GM12878 (cell line): Measurements from ENCODE around the gene ITGA11. TPM values are rescaled to one million over a fixed set of nuclear protein-coding genes. Genes with fewer than 3 reads are reported as not detected.

Experiments used
- ATAC-seq: fragments of 200-7000 bp; cut with Tn5 transposase; 3 replicates; pipeline ENCODE4 v1.9.1; 2020; ENCODE audit warnings: mild to moderate bottlenecking, moderate library complexity
- BruUV-seq: library from RNA; stranded (reverse); fragments of 400-500 nt; replicated peaks from 2 replicates; lab custom pipeline; 2021; lab: Mats Ljungman, UMichigan
- CTCF ChIA-PET: fragments of 300-600 bp; sonication (Branson Sonifier 250); formaldehyde crosslinking; extraction: SDS; loops from one replicate; lab custom pipeline; 2021; ENCODE audit warnings: inconsistent platforms; lab: Yijun Ruan, JAX
- POLR2A ChIA-PET: fragments of 350-600 bp; formaldehyde crosslinking; extraction: SDS; loops from one replicate; lab custom pipeline; 2021; ENCODE audit warnings: inconsistent platforms; lab: Charles Lee
- RAD21 ChIA-PET: fragments of 300-600 bp; sonication (Branson Sonifier 250); formaldehyde crosslinking; loops from one replicate; lab custom pipeline; 2023; ENCODE audit warnings: antibody characterized with exemption; ENCODE audit not compliant: unreplicated experiment; lab: Charles Lee
- SMC1A ChIA-PET: fragments of 300-600 bp; sonication (Branson Sonifier 250); formaldehyde crosslinking; loops from one replicate; lab custom pipeline; 2023; ENCODE audit not compliant: unreplicated experiment, uncharacterized antibody; lab: Charles Lee
- DNase-seq: peaks from one replicate; pipeline ENCODE4 v3.0.0-alpha.2; 2011; ENCODE audit warnings: low read depth, low spot score
- FAIRE-seq: peaks from 3 replicates; lab custom pipeline; 2011; peaks lifted over from hg19 to GRCh38; lab: Jason Lieb, UNC
- H2AFZ ChIP-seq: 2 replicates; pipeline ENCODE4 v1.6.0; 2011; ENCODE audit warnings: low read depth, low read length, control low read depth; ENCODE audit not compliant: control insufficient read depth
- H3K27ac ChIP-seq: 2 replicates; pipeline ENCODE4 v1.5.1; 2011; ENCODE audit warnings: control low read depth; ENCODE audit not compliant: control insufficient read depth, insufficient read depth
- H3K27me3 ChIP-seq, 2 experiments: replicated peaks in 1 of 2; 2 replicates each; pipeline versions ENCODE4 v1.6.0 to v1.6.1; 2011; ENCODE audit warnings: low read length in 1 of 2; ENCODE audit not compliant: control insufficient read depth in 2 of 2, insufficient read depth in 2 of 2
- H3K36me3 ChIP-seq, 2 experiments: 2 replicates each; pipeline ENCODE4 v1.5.1; 2011; ENCODE audit warnings: low read length in 1 of 2; ENCODE audit not compliant: control insufficient read depth in 2 of 2, insufficient read depth in 2 of 2
- H3K4me1 ChIP-seq: 2 replicates; pipeline ENCODE4 v1.6.1; 2011; ENCODE audit warnings: mild to moderate bottlenecking, low read length, moderate library complexity, mixed read lengths; ENCODE audit not compliant: control insufficient read depth, insufficient read depth
- H3K4me2 ChIP-seq: 2 replicates; pipeline ENCODE4 v1.6.0; 2011; ENCODE audit warnings: control low read depth; ENCODE audit not compliant: control insufficient read depth, insufficient read depth
- H3K4me3 ChIP-seq: fragments of 200-600 bp; sonication (generic); 2 replicates; pipeline ENCODE4 v1.5.1; 2016
- H3K79me2 ChIP-seq: 2 replicates; pipeline ENCODE4 v1.6.0; 2011; ENCODE audit warnings: low read length; ENCODE audit not compliant: control insufficient read depth, insufficient read depth
- H3K9ac ChIP-seq: 2 replicates; pipeline ENCODE4 v1.8.0; 2011; ENCODE audit warnings: low read length, control low read depth, mixed read lengths; ENCODE audit not compliant: control insufficient read depth, insufficient read depth
- H3K9me3 ChIP-seq: replicated peaks from 3 replicates; pipeline ENCODE4 v1.5.1; 2011; ENCODE audit warnings: mild to moderate bottlenecking, low read length; ENCODE audit not compliant: control insufficient read depth, insufficient read depth
- H4K20me1 ChIP-seq: 2 replicates; pipeline ENCODE4 v1.6.0; 2011; ENCODE audit not compliant: control insufficient read depth, insufficient read depth
- ASH2L ChIP-seq: fragments of 300-600, 200-600 bp; sonication (generic); IDR thresholded peaks from 2 replicates; pipeline ENCODE4 v1.6.1; 2017; ENCODE audit warnings: low read depth, mild to moderate bottlenecking, borderline replicate concordance
- ATF3 ChIP-seq: IDR thresholded peaks from 2 replicates; pipeline ENCODE4 v1.6.1; 2011; ENCODE audit warnings: low read depth, mild to moderate bottlenecking, low read length, moderate library complexity, borderline replicate concordance; ENCODE audit errors: extremely low read depth
- CBFB ChIP-seq: IDR thresholded peaks from 2 replicates; pipeline ENCODE4 v1.6.1; 2016; ENCODE audit warnings: antibody characterized with exemption, low read depth
- CHD4 ChIP-seq: fragments of 200-600 bp; sonication (generic); IDR thresholded peaks from 2 replicates; pipeline ENCODE4 v1.6.1; 2016; ENCODE audit warnings: mild to moderate bottlenecking
- GATAD2B ChIP-seq: fragments of 450-650 bp; conservative IDR thresholded peaks from 2 replicates; pipeline ENCODE4 v1.6.1; 2017; ENCODE audit warnings: low read depth, mild to moderate bottlenecking, moderate library complexity
- PKNOX1 ChIP-seq: fragments of 450-650 bp; IDR thresholded peaks from 2 replicates; pipeline ENCODE4 v1.6.1; 2016; ENCODE audit warnings: mild to moderate bottlenecking
- RAD51 ChIP-seq: fragments of 450-650 bp; IDR thresholded peaks from 2 replicates; pipeline ENCODE4 v1.6.1; 2016; ENCODE audit warnings: moderate library complexity, mild to moderate bottlenecking, inconsistent platforms
- SIN3A ChIP-seq: IDR thresholded peaks from 2 replicates; pipeline ENCODE4 v1.6.1; 2012; ENCODE audit warnings: low read depth, low read length, improper control_type of control experiment
- WGBS: methylation state at CpG from one replicate; pipeline ENCODE4 v1.1.6; 2016; ENCODE audit warnings: low lambda C conversion rate; ENCODE audit not compliant: insufficient replicate concordance, insufficient coverage; ENCODE audit errors: missing lambda C conversion rate; 5-methylcytosine and 5-hydroxymethylcytosine counted together
- in situ Hi-C: fragments of 300-500 bp; cut with MboI; formaldehyde crosslinking; loops from 9 replicates; pipeline ENCODE4 v1.14.3; 2018; ENCODE audit warnings: mixed read lengths
- intact Hi-C: fragments of 100-400 bp; cut with micrococcal nuclease; formaldehyde crosslinking; loops from one replicate; pipeline ENCODE4 v1.14.2; 2022; ENCODE audit not compliant: unreplicated experiment
- polyA plus RNA-seq, 11 experiments: library from polyadenylated mRNA; depleted of rRNA in 4 of 11; unstranded in 6 of 11; stranded (reverse) in 5 of 11; fragments of >200 nt; fragmentation: Nextera tagmentation in 4 of 11; fragmentation: Illumina TruSeq in 1 of 11; extraction: Ambion mirVana in 4 of 11; extraction: Trizol in 1 of 11; gene quantifications; 1 replicate in 1 of 11; 2 replicates in 10 of 11; pipeline versions ENCODE4 v1.2.1 to v1.2.3, GENCODE V29; 2011 to 2016; ENCODE audit warnings: inconsistent platforms in 2 of 11, missing spikeins in 2 of 11, low read depth in 1 of 11
- total RNA-seq, 4 experiments: library from RNA; depleted of rRNA in 3 of 4; stranded (reverse); fragments of >200 nt in 3 of 4; fragmentation: Illumina TruSeq in 1 of 4; extraction: Trizol in 1 of 4; gene quantifications; 2 replicates each; pipeline versions ENCODE4 v1.2.1 to v1.2.3, GENCODE V29; 2013 to 2021
- TF ChIP-seq, protein P1 (sequence below): IDR thresholded peaks from 2 replicates; pipeline ENCODE4 v1.6.1; 2012; ENCODE audit warnings: low read depth, low read length, improper control_type of control experiment

Gene ITGA11
- total and polyA plus RNA-seq, 10 of the 15 experiments (the other 5 are each of a cell fraction or from before 2014, with no cell fraction given) = under 0.01 to 0.36 (median 0.13) TPM; not detected in 1

- no peak overlapping the region for H3K4me2 ChIP-seq
- H3K4me3 ChIP-seq = no peak overlapping the region
- 22% methylated on average over 17 of the region's 18 CpGs for WGBS
- H3K9ac ChIP-seq = no peak overlapping the region
- H3K4me1 ChIP-seq = no peaks in the 10 kb centered on the region
- no peak for ATAC-seq
- H4K20me1 ChIP-seq = no peaks in the 10 kb centered on the region
- ChIA-PET RAD21 (interaction anchor here (1.9 kb wide), 1 partner anchor 61 kb away, joined by 6 read pairs; no protein-coding TSS in a partner anchor), CTCF (interaction anchor here (0.6 to 2.2 kb wide), 3 partner anchors 60 to 247 kb away, joined by 3 to 8 read pairs (median 5); no protein-coding TSS in a partner anchor), POLR2A (no interaction called here), SMC1A (no interaction called here)
- DNase-seq = no peak
- no peak overlapping the region for H2AFZ ChIP-seq
- intact Hi-C loops = no loop called here
- H3K27me3 ChIP-seq = no peaks in the 10 kb centered on the region; a peak in 1 of 4 replicates
- FAIRE-seq = no peak
- no peaks in the 10 kb centered on the region for H3K79me2 ChIP-seq
- no TSS peak for BruUV-seq
- no peaks in the 10 kb centered on the region for H3K36me3 ChIP-seq
- H3K27ac ChIP-seq = no peak overlapping the region
- H3K9me3 ChIP-seq = no peaks in the 10 kb centered on the region
- in situ Hi-C loops = no loop called here
- TF ChIP-seq PKNOX1 (no peak), ASH2L (no peak), CHD4 (no peak), ATF3 (no peak), SIN3A (no peak), CBFB (no peak), GATAD2B (no peak), RAD51 (no peak)
- TF ChIP-seq, protein P1, sequence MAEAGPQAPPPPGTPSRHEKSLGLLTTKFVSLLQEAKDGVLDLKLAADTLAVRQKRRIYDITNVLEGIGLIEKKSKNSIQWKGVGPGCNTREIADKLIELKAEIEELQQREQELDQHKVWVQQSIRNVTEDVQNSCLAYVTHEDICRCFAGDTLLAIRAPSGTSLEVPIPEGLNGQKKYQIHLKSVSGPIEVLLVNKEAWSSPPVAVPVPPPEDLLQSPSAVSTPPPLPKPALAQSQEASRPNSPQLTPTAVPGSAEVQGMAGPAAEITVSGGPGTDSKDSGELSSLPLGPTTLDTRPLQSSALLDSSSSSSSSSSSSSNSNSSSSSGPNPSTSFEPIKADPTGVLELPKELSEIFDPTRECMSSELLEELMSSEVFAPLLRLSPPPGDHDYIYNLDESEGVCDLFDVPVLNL = no peak
Measured at GRCh38 chr15:68313501-68314410, 118.2 kb downstream of the ITGA11 start.
